Tibial nerve (tissue), 3 donors: ENCODE results near the gene STRBP.

Experiments
- POLR2A ChIP-seq, 2 donors: fragments of 450-650 bp; IDR thresholded peaks; one replicate each; pipeline ENCODE4 v1.6.1; 2017; ENCODE audit warnings: antibody characterized with exemption in 2 of 2, mild to moderate bottlenecking in 2 of 2, moderate library complexity in 2 of 2
- TF ChIP-seq, protein P1 (sequence below), 5 experiments: fragments of 200-600 bp in 3 of 5; fragments of 450-650 bp in 2 of 5; sonication (generic) in 3 of 5; IDR thresholded peaks; one replicate each; pipeline ENCODE4 v1.5.1; 2016 to 2019; ENCODE audit warnings: antibody characterized with exemption in 5 of 5, mild to moderate bottlenecking in 3 of 5, moderate library complexity in 2 of 5

DNA sequence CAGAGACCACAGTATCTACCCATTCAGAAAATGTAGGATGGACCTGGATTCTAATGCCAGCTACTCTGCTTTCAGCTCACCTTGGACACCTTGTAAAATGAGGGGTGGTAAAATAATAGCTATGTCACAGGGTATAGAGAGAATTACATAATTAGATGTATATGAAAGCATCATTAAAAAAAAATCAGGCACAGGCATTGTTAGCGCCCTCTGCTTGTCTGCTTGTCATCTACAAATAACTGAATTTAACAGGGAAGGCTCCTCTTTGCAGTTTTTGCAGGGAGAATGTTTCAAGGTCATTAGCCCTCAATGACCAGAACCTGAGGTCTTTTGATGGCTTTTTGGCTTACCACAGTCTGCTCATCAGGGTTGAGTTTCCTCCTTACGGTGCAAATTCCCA, 176.9 kb downstream of the STRBP start:
- TF ChIP-seq, protein P1, sequence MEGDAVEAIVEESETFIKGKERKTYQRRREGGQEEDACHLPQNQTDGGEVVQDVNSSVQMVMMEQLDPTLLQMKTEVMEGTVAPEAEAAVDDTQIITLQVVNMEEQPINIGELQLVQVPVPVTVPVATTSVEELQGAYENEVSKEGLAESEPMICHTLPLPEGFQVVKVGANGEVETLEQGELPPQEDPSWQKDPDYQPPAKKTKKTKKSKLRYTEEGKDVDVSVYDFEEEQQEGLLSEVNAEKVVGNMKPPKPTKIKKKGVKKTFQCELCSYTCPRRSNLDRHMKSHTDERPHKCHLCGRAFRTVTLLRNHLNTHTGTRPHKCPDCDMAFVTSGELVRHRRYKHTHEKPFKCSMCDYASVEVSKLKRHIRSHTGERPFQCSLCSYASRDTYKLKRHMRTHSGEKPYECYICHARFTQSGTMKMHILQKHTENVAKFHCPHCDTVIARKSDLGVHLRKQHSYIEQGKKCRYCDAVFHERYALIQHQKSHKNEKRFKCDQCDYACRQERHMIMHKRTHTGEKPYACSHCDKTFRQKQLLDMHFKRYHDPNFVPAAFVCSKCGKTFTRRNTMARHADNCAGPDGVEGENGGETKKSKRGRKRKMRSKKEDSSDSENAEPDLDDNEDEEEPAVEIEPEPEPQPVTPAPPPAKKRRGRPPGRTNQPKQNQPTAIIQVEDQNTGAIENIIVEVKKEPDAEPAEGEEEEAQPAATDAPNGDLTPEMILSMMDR (IDR thresholded peaks at IDR 0.05), result no peak
- no peak for TF ChIP-seq POLR2A (IDR thresholded peaks at IDR 0.05)
